GM19328 (cell line): Measurements from ENCODE around the gene MYO1G.
"Not testable (repeated sequence)": the region's sequence is repeated elsewhere in the genome, so short reads cannot be mapped to it uniquely, and the experiment has no call there.

Source experiments
- ATAC-seq: cut with Tn5 transposase; IDR thresholded peaks from one replicate; pipeline ENCODE4 v1.9.1; 2021; ENCODE audit warnings: mild to moderate bottlenecking, moderate library complexity; ENCODE audit not compliant: unreplicated experiment

The MYO1G gene

DNA sequence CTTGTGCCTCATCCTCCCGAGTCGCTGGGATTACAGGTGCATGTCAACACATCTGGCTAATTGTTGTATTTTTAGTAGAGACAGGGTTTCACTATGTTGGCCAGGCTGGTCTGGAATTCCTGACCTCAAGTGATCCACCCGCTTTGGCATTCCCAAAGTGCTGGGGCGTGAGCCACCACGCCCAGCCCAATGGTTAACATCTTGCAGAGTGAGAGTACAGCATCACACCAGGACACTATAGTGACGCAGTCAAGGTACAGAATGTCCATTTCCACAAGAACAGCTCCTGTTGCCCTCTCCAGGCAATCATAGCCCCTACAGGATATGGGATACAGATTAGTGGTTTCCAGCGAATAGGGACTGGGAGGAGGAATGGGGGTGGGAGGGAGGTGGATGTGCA is 34.0 kb downstream of the MYO1G start:
- ATAC-seq = no peak

DNA sequence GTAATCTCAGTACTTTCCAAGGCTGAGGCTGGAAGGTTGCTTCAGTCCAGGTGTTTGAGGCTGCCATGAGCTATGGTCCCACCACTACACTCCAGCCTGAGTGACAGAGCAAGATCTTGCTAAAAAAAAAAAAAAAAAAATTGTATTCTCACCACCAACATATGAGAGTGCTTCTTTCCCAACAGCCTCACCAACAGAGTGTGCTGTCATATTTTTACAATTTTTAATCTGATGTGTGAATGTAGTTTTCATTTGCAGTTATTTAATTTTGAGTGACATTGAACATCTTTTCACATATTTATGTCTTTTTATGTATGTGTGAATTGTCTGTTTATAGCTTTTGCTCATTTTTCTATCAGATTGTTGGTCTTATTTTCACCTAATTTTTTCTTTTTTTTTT is 35.2 kb downstream of the MYO1G start:
- ATAC-seq = no peak

DNA sequence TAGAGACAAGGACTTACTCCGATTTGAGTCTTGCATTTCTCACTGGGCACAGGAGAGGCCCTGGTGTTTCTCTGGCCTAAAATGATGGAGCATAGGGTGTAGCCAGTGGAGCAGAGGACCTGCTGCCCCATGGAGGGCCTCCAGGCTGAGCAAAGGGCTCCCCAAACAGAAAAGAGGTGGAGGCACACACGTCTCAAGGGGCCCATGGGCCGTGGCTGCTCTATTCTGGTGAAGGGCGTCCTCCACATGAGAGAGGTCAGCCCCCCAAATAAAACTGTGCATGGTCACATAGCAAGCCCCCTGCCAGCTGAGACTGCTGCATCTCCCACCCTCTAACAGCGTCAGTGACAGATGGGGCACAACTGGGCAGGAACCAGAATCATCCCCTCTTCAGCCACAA is 41.4 kb downstream of the MYO1G start:
- ATAC-seq = no peak

DNA sequence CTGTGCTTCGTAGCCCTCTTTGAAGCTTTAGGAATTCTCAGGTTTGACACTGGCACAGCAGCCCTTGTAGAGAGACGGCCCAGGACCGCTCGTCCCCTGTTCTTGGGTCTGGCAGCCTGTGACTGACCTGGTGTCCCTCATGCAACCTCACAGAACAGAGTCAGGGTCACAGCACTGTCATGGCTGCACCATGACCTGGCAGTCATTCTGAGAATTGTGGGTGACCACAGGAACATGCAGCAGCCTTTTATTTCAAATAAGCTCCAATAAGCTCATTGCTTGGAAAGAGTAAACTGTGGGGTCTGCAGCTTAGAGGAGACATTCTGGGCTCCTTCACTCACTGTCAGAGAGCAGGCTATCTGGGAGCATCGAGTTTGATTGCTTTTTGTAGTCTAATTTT is 42.5 kb downstream of the MYO1G start:
- no peak for ATAC-seq

DNA sequence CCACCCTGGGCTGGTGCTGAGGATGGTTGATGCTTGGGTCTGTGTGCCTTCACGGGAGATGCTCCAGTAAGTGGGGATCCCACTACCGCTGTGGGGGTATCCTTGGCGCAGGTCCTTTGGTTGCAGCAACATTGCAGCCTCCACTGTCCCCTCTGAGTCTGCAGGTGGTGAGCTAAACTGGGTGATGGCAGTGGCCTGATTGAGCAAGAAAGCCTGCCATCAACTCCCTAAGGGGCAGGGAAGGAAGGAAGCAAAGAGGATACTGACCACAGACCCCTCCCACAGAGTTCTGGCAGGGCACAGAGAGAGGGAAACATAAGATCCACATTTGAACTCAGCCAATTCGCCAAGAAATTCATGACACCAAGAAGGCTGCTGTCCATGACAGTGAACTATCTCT is 43.2 kb downstream of the MYO1G start:
- no peak for ATAC-seq

DNA sequence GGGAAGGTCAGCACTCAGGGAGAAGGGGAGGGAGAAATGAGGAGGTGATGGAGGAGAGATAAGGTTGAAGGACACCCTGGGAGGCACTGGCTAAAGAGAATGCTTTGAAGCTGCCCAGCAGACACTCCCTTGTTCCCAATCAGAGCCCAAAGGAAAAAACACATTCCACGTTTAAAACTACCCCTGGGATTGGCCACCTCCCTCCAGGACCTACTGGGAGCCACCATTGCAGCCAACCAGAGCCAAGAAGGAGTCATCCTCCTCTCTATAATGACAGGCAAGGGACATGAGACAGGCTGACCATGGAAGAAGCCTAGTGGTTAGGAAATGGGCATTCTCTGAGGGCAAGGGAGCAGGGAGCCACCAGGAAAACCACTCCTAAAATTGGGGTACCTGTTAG is 43.8 kb downstream of the MYO1G start:
- no peak for ATAC-seq

DNA sequence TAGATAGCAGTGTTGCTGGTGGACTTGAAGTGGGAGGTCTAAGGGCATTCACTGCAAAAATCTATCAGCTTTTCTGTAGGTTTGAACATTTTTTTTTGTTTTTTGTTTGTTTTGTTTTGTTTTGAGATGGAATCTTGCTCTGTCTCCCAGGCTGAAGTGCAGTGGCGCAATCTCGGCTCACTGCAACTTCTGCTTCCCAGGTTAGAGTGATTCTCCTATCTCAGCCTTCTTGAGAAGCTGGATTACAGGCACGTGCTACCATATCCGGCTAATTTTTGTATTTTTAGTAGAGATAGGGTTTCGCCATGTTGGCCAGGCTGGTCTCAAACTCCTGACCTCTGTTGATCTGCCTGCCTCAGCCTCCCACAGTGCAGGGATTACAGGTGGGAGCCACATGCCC is 44.3 kb downstream of the MYO1G start:
- ATAC-seq = not testable (repeated sequence)

DNA sequence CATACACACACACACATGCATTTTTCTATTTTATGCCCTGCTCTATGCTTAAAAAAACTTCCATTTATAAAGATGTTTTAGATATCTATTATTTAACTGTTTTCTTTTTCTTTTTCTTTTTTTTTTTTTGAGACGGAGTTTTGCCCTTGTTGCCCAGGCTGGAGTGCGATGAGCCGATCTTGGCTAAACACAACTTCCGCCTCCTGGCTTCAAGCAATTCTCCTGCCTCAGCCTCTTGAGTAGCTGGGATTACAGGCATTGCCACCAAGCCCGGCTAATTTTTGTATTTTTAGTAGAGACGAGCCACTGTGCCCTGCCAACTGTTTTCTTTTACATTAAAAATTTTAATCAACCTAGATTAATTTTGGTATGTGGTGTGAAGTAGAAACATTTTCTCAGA is 47.9 kb downstream of the MYO1G start:
- ATAC-seq = no peak

DNA sequence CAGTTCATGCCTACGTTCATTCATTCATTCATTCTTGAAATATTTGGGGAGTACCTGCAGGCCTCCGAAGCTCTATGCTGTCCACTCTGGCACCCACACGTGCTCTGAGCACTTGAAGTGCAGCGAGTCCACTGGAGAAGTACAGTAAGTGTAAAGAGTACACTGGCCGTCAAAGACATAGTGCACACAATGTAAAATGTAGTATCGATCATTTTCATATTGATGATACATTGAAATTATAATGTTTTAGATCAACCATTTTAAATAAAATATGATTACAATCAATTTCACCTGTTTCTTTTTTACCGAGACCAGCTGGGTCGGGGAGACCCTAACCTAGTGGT is 56.5 kb downstream of the MYO1G start:
- no peak for ATAC-seq

DNA sequence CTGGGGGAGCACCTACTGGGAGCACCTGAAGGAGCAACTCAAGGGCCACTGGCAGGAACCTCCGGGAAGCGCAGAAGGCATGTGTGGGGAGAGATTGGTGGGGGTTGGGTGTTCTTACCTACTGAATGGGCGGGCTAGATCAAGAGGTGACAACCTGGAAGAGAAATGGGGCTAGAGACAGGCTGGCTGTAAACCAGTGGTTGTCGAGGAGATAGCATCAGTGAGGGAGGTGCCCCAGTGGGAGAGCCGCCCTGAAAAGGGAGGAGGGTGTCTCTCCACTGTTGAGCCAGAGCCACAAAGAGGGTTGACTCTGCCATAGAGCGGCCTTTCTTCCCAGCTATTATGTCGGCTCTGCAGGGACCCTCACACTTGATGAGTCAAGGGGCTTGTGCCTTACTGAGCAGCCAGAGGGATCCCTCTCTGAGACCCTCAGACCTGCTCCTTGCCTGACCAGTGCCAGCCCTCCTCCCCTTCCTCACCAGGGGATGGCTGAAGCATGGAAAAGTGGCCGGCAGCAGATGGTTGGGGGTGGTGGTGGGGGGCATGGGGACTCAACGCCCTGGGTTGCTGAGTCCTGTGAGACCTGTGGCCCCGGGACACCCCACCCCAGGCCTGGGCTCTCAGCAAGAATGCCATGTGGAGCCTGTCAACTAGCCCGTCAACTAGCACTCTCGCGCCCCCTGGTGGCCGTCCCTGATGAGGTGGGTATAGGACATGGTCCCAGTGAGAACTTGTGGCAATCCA is 57.0 kb downstream of the MYO1G start:
- peak; percentile 62 for ATAC-seq

DNA sequence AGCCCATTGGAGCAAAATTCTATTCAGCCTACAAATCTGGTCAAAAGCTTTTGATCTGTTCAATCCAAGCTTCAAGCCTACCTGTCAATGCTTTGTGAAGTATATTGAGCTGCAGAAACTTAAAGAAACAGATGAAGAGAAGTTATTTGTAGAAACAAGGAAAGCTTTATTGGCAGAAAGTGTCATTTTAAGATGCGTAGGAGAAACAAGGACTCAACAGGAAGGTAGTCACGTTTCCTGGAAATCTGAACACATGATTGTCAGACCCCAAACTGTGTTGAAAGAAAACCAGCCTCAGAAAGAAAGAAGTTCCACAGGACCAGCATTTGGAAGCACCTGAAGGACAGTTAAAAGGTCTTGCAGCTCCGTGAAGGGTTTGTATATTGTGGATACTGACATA is 58.7 kb downstream of the MYO1G start:
- no peak for ATAC-seq

DNA sequence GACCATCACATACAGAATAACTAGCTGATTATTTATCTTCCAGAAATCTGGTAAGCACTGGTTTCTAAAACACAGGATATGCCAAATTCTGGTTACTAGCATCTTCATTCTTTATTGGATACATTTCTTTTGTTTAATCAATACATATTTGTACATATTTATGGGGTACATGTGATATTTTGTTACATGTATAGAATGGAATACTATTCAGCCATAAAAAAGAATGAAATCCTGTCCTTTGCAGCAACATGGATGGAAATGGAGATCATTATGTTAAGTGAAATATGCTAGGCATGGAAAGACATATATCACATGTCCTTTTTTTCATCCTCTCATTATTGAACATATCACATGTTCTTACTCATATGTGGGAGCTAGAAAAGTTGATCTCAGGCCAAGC is 60.8 kb downstream of the MYO1G start:
- ATAC-seq = no peak

DNA sequence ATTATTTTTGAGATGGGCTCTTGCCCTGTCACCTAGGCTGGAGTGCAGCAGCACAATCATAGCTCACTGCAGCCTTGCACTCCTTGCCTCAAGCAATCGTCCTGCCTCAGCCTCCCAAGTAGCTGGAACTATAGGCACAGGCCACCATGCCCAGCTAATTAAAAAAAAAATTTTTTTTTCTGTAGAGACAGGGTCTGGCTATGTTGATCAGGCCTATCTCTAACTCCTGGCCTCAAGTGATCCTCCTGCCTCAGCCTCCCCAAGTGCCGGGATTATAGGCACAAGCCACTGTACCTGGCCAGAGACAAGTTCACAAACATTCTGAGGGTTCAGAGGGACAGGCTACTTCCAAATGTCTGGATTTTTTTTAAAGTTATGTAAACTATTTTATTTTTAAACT is 61.4 kb downstream of the MYO1G start:
- ATAC-seq = no peak

DNA sequence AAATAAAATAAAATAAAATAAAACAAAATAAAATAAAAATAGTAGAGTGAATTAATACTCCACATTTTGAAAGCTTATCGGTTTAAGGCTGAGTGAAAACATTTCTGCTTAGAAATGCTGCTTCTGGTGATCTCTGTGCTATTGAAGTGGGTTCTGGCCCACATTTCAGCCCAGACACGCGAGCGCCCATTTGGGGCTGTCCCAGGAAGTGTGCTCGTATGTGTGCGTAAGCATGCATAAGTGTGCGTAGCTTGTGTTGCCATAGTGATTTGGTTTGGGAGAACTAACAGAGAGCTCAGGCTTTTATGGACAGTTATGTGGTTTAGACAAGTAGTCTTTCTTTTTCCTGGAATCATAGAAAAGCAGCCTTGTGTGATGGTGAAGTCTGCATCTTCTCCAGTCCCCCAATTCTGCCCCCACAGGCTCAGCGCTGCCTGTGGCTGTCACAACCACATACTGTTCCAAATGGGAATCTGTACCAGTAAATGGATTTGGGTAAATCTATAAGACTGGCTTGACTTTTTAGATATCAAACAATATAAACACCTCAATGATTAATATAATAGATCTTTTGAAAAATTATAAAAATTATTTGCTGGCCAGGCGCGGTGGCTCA is 63.7 kb downstream of the MYO1G start:
- peak; percentile 55 for ATAC-seq

DNA sequence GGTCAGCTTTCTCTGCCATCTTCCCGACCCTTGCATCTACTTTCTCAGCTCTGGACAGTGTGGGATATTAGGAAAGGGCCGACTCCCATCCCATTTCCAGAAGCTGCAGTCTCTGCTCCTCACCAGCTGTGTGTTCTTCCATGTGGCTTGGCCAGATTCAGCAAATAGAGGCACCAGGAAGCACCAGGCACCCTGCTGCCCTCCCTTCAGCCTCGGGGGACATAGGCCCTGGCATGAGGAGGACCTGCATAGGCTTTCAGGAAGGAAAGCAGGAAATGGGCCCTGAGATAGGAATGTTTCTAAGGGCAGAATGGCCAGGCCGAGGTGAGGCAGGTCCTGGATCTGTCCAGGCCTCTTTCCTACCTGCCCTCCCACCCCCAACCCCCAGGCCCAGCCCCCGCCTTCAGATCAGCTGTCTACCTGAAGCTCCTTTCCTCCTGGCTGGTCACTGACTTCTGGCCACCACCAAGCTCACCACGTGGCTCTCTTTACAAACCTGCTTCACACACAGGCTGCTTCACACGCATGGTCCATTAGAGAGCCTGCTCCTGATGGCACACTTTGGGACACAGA is 66.0 kb downstream of the MYO1G start:
- no peak for ATAC-seq
